ENCODE results near the gene P2RY6.

P2RY6 gene

DNA sequence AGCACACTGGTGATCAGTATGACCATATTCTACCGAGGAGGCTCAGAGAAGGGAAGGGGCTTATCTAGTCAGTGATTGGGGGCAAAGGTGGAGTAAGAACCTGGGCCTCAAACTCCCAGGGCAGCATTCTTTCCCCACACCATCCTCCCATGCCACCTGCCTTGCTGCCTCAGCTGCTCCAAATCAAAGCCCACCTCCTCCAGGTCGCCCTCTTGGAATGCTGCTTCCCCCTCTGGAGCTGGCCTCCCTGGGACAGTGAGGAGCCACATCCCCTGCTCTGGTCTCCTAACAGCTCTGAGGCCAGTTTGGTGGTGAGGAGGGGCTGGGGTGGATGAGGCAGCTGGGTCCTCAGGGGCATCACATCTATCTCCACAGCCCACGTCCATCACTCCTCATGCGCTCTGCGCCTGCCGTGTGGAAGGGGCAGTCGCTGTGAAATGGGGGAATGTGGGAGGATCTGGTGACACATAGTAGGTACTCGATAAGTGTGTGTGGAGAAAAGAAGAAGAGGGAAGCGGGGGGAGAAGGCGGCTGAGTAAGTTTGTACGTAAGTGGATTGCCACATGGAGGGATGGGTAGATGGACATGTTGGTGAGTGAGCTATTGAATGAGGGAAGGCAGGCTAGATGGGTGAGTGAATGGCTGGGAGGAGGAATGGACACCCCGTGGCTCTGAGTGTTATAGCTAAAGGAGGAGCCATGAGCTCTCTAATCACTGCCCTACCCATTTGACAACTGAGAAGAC, 19.8 kb downstream of the P2RY6 start:
- no peak for TF ChIP-seq MAX (IDR thresholded peaks at IDR 0.05)
- TF ChIP-seq CREB1 (IDR thresholded peaks at IDR 0.05; ENCODE audit: low read depth), result no peak
- TF ChIP-seq EGR1 (IDR thresholded peaks at IDR 0.05), result no peak
- TF ChIP-seq CEBPB (IDR thresholded peaks at IDR 0.05), result no peak
- TF ChIP-seq TEAD4 (IDR thresholded peaks at IDR 0.05), result no peak
- TF ChIP-seq USF1 (IDR thresholded peaks at IDR 0.05), result no peak
- no peak for TF ChIP-seq TAF1 (IDR thresholded peaks at IDR 0.05; ENCODE audit: low read depth)
- TF ChIP-seq YY1 (IDR thresholded peaks at IDR 0.05; ENCODE audit: low read depth), result no peak
- no peak for TF ChIP-seq EP300 (IDR thresholded peaks at IDR 0.05; ENCODE audit: borderline replicate concordance)
- no peak for TF ChIP-seq REST (IDR thresholded peaks at IDR 0.05; ENCODE audit: low read depth)
- no peak for TF ChIP-seq TCF12 (IDR thresholded peaks at IDR 0.05; ENCODE audit: low read depth)
- no peak for TF ChIP-seq FOXM1 (IDR thresholded peaks at IDR 0.05; ENCODE audit: borderline replicate concordance, low read depth)
- no peak for TF ChIP-seq NFIC (IDR thresholded peaks at IDR 0.05)

DNA sequence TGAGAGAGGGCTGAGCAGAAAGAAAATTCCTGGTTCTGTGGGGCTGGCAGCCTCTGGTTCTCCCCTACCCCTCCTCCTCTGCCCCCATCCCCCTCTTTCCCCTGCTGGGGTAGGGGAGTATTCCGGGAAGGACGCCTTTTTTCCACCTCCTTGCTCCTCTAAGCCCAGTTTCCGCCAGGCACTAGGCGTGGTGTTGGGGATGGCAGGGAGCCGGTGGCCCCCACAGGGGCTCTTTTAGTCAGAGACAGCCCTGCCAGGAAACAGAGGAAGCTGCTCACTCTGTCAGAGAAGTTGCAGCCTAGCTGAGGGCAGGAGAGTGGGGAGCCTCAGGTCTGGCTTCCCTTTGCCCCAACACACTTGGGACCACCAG, 20.4 kb downstream of the P2RY6 start:
- TF ChIP-seq ZBTB7A (IDR thresholded peaks at IDR 0.05; ENCODE audit: low read depth) (no peak), TCF12 (IDR thresholded peaks at IDR 0.05; ENCODE audit: low read depth) (no peak), CEBPB (IDR thresholded peaks at IDR 0.05) (no peak)

DNA sequence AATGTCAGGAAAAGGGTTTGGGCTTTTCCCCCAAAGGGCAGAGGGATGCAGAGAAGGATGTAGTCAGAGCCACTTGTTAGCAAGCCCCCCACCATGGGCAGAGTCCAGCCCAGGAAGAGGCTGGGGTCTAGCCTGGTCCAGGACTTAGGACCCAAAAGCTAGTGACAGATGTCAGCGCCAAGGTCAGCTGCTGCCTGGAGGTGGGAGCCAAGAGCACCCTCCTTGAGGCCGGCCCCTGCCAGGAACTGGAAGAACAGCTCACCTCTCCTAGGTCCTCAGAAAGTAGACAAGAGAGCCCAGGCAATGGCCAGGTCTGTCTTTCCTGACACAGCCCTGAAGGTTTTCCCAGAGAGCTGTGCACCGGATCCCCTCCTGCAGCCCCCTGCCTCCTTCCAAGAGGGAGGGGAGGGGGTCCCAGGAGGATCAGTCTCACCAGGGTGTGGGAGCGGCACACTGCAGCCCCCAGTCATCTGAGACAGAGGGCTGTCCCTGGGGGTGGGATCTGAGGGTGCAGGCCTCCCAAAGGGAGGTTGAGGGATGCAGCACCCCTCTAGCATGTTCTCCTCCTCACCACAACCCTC, 21.3 kb downstream of the P2RY6 start:
- TF ChIP-seq REST (IDR thresholded peaks at IDR 0.05; ENCODE audit: low read depth), result no peak
- no peak for TF ChIP-seq CREB1 (IDR thresholded peaks at IDR 0.05; ENCODE audit: low read depth)
- TF ChIP-seq TCF12 (IDR thresholded peaks at IDR 0.05; ENCODE audit: low read depth), result no peak
- no peak for TF ChIP-seq MAX (IDR thresholded peaks at IDR 0.05)
- no peak for TF ChIP-seq EGR1 (IDR thresholded peaks at IDR 0.05)
- no peak for TF ChIP-seq EP300 (IDR thresholded peaks at IDR 0.05; ENCODE audit: borderline replicate concordance)
- TF ChIP-seq USF1 (IDR thresholded peaks at IDR 0.05), result no peak
- no peak for TF ChIP-seq CEBPB (IDR thresholded peaks at IDR 0.05)
- no peak for TF ChIP-seq RAD21 (IDR thresholded peaks at IDR 0.05; ENCODE audit: low read depth)
- TF ChIP-seq FOXM1 (IDR thresholded peaks at IDR 0.05; ENCODE audit: borderline replicate concordance, low read depth), result no peak
- no peak for TF ChIP-seq TAF1 (IDR thresholded peaks at IDR 0.05; ENCODE audit: low read depth)
- no peak for TF ChIP-seq NFIC (IDR thresholded peaks at IDR 0.05)
- TF ChIP-seq TEAD4 (IDR thresholded peaks at IDR 0.05), result no peak
- no peak for TF ChIP-seq YY1 (IDR thresholded peaks at IDR 0.05; ENCODE audit: low read depth)
- no peak for TF ChIP-seq ZBTB7A (IDR thresholded peaks at IDR 0.05; ENCODE audit: low read depth)

DNA sequence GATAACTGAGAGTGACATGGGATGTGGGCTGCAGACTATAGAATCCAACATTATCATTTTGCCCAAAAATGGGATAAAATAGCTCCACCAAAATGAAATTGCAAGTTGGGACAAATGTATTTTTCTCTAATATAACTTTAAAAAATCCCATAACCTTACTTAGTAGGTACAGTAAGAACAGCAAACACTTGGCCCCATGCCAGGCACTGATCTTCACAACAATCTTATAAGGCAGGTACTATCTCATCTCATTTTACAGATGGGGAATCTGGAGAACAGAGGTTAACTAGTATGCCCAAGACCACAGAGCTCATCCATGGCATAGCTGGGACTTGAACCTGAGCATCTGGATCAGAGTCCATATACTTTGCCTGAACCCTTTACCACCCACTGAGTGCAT, 22.5 kb downstream of the P2RY6 start:
- TF ChIP-seq YY1 (IDR thresholded peaks at IDR 0.05; ENCODE audit: low read depth), result no peak
- no peak for TF ChIP-seq CEBPB (IDR thresholded peaks at IDR 0.05)
- TF ChIP-seq TAF1 (IDR thresholded peaks at IDR 0.05; ENCODE audit: low read depth), result no peak
- no peak for TF ChIP-seq USF1 (IDR thresholded peaks at IDR 0.05)
- TF ChIP-seq FOXM1 (IDR thresholded peaks at IDR 0.05; ENCODE audit: borderline replicate concordance, low read depth), result no peak
- peak; percentile 74 for TF ChIP-seq NFIC (IDR thresholded peaks at IDR 0.05)
- TF ChIP-seq EP300 (IDR thresholded peaks at IDR 0.05; ENCODE audit: borderline replicate concordance), result no peak

DNA sequence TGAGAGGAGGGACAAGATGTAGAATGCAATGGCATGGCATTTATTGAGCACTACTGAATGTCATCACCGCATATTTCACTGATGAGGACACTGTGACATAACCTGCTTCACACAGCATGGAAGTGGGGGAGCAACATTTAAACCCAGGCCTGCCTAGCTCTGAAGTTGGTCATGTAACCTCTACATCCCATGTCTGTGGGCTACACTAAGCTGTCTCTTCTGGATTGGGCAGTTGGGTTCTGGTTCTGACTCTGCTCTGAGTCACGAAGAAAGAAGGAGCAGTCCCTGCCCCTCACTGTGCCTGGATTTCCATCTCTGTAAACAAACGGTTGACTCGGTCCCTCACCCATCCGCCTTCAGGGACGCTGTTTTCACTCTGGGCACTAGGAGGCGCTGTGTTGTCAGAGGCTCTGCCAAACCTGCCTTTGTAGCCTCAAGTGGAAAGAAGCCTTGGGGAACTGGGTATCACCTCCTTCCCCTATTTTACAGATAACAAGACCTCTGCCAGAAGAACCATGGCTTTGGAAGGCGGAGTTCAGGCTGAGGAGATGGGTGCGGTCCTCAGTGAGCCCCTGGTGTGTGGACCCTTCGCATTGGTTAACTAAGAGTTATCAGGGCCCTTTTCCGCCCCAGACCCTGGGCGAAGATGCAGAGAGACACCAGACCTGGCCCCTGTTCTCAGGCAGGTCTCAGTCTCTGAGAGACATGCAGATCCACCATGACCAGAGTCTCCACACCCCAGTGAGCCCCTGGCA, 23.3 kb downstream of the P2RY6 start:
- TF ChIP-seq TCF12 (IDR thresholded peaks at IDR 0.05; ENCODE audit: low read depth), result no peak
- TF ChIP-seq USF1 (IDR thresholded peaks at IDR 0.05), result no peak
- no peak for TF ChIP-seq EGR1 (IDR thresholded peaks at IDR 0.05)
- TF ChIP-seq MAX (IDR thresholded peaks at IDR 0.05), result no peak
- 0 out of 2 replicates have a peak, but pooled peaks have one; percentile 14 for TF ChIP-seq TEAD4 (IDR thresholded peaks at IDR 0.05)
- peak; percentile 78 for TF ChIP-seq RAD21 (IDR thresholded peaks at IDR 0.05; ENCODE audit: low read depth)
- TF ChIP-seq CREB1 (IDR thresholded peaks at IDR 0.05; ENCODE audit: low read depth), result no peak
- TF ChIP-seq FOXM1 (IDR thresholded peaks at IDR 0.05; ENCODE audit: borderline replicate concordance, low read depth), result no peak
- TF ChIP-seq EP300 (IDR thresholded peaks at IDR 0.05; ENCODE audit: borderline replicate concordance), result no peak
- no peak for TF ChIP-seq YY1 (IDR thresholded peaks at IDR 0.05; ENCODE audit: low read depth)
- TF ChIP-seq ZBTB7A (IDR thresholded peaks at IDR 0.05; ENCODE audit: low read depth), result no peak
- no peak for TF ChIP-seq REST (IDR thresholded peaks at IDR 0.05; ENCODE audit: low read depth)
- 0 out of 2 replicates have a peak, but pooled peaks have one; percentile 21 for TF ChIP-seq NFIC (IDR thresholded peaks at IDR 0.05)
- TF ChIP-seq CEBPB (IDR thresholded peaks at IDR 0.05), result no peak
- TF ChIP-seq TAF1 (IDR thresholded peaks at IDR 0.05; ENCODE audit: low read depth), result no peak

Measured in Ishikawa (cell line).